Fibroblast of skin of right biceps (primary cell): Measurements from ENCODE around the gene NPHS1.

Experiments
- DNase-seq: peaks from one replicate; pipeline ENCODE4 v3.0.0-alpha.2; 2013

The NPHS1 gene

GRCh38 chr19:35786299-35787160 is 65.8 kb downstream of the NPHS1 start:
- DNase-seq: no peak

- DNase-seq: no peak
Observed at GRCh38 chr19:35785339-35785627, 67.0 kb downstream of the NPHS1 start.

- no peak for DNase-seq
Observed at GRCh38 chr19:35784503-35785338, 67.6 kb downstream of the NPHS1 start.

DNA sequence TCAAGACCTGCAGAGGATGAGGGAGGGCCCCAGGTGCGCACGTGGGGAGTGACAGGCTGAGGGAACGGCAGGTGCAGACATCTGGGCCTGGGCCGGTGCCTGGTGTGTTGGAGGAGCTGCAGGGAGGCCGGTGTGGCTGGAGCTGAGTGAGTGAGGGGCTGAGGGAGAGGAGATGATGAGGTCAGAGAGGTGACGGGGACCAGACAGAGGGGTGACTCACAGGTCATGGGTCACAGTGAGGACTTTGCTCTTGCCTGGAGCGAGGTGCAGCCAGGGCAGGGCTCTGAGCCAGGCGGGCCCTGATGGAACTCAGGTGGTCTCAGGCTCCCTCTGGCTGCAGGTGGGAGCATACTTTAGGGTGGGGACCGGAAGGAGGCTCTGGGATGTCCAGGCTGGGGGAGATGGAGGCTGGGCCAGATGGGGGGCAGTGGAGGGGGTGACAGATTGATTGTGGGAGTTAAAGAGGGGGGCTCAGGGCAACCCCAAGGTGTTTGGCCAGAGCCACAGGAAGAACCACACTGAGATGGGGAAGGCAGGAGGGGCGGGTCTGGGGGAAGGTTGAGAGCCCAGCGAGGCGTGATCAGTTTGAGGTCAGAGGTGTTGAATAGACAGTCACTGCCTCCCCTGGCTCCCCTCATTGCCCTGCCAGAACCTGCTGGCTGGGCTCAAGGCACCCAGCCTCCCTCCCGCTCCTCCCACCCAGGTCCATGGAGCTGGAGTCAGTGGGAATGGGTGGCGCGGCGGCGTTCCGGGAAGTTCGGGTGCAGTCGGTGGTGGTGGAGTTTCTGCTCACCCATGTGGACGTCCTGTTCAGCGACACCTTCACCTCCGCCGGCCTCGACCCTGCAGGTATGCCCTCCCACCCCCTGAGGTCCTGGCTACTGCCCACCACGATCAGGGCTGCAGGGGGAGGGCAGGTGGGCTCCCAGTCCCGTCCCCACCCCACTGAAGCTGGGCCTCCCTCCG is 68.6 kb downstream of the NPHS1 start:
- no peak for DNase-seq

- DNase-seq: no peak
Observed at GRCh38 chr19:35782589-35782988, 69.7 kb downstream of the NPHS1 start.

GRCh38 chr19:35781650-35782049 is 70.7 kb downstream of the NPHS1 start:
- no peak for DNase-seq

DNA sequence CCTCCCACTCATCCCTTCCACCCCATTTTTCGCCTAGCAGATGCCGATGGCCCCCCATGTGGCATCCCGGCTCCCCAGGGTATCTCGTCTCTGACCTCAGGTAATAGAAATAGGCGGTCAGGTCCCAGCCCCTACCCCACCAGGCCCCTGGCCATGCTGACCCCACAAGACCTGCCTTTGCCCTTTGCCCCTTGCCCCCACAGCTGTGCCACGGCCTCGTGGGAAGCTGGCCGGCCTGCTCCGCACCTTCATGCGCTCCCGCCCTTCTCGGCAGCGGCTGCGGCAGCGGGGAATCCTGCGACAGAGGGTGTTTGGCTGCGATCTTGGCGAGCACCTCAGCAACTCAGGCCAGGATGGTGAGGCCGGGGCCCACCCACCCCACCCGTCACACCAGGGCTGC is 71.6 kb downstream of the NPHS1 start:
- no peak for DNase-seq

DNA sequence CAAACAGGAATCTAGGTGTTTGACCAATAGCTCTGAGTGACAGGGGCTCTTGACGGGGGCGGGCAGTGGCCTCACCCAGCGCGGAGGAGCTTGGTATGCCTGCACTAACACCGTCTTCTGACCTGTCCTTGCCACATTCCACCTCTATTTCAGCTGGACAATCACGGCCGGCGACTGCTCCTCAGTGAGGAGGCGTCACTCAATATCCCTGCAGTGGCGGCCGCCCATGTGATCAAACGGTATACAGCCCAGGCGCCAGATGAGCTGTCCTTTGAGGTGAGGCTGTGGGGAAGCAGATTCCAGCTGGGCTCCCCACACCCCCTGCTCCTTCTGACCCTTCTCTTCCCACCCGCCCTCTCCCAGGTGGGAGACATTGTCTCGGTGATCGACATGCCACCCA is 72.2 kb downstream of the NPHS1 start:
- DNase-seq: no peak

DNA sequence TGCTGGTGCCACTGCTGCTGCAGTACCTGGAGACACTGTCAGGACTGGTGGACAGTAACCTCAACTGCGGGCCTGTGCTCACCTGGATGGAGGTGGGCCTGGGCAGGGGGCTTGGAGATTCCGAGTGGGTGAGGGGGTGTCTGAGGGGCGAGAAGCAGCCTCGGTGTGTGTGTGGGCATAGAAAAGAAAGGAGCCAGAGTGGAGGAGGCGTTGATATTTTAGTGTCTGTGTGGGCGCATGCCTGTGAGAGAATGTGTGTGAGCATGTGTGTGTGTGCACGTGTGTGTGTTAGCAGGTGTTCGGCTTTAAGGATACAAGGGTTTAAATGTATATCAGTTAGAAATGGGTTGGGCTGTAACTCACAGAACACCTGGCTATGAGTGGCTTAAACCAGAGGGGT is 73.3 kb downstream of the NPHS1 start:
- DNase-seq: no peak

DNA sequence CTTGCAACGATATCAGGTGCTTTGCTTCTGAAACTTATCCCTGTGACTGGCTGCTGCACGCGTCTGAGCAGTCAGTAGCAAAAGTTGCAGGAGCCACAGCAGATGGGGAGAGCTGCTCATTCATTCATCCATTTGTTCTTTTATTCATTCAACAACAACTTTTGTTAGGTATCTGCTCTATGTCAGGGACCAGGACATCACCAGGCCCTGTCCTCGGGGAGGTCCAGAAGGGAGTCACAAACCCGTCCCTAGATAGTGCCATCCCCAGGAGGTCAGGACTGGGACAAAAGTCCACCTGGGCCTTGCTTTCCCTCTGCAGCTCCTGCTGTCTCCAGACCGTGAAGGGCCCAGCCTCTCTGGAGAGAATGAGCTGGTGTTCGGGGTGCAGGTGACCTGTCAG is 74.3 kb downstream of the NPHS1 start:
- DNase-seq: no peak

DNA sequence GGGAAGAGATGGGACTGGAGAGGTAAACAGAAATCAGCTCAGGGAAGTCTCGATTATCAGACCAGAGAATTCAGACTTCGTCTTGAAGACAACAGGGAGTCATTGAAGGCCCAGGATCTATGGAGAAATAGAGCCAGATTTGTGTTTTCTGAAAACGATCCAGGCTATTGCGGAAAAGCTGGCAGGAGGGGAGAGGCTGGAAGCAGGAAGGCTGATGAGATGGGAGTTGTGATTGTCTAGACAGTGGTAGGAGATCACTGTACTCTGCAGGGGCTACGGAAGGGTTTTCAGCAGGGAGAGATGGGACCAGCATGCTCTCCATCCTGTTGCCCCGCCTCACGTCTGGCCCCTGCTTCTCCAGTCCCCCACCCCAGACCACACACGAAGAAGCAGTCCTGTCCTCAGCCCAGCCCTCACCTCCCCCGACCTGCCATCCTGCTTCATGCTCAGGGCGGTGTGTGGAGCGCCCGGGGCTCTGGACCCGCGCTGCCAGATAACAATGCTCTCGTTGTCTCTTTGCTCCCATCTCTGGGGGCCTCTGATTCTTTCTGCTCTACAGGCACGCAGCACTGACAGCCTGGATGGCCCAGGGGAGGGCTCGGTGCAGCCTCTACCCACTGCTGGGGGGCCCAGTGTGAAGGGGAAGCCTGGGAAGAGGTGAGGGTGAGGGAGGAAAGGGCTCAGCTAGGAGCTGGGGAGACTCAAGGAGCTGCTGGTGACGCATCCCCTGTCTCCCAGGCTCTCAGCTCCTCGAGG is 75.0 kb downstream of the NPHS1 start:
- no peak for DNase-seq

DNA sequence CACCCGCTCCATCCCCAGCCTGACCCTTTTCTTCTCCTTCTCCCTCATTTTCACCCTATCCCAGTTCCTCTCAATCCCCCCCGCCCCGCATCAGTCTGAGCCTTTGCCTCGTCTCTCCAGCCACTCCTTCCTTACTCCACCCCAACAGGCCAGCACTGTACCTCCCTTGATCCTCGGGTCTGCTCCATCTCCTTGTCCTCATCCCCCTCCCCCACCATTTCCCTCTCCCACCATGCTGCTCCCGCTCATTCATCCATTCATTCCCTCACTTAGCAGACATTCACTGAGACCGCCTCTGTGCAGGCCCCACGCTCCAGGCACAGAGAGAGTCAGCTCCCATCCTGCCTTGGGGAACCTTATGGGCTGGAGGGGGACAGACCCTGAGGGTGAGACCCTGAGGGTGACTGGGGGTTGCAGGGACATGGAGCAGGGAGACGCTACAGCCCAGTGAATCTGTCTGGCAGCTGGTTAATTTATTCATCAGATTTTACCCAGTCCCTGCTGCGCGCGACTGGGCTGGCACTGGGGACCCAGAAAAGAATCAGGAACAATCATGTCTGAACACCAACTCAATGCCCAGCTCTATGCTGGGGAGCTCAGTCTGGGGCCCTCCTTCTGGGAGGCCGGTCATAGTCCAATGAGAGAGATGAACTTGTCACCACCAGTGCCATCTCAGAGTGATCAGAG is 76.1 kb downstream of the NPHS1 start:
- DNase-seq: no peak
